ENCODE data around the gene PDE4A. TPM values are rescaled to one million over a fixed set of nuclear protein-coding genes. Genes with fewer than 3 reads are reported as not detected.

PDE4A gene
- total RNA-seq, 1 donor from 2014 or later, result 71.1 TPM

DNA sequence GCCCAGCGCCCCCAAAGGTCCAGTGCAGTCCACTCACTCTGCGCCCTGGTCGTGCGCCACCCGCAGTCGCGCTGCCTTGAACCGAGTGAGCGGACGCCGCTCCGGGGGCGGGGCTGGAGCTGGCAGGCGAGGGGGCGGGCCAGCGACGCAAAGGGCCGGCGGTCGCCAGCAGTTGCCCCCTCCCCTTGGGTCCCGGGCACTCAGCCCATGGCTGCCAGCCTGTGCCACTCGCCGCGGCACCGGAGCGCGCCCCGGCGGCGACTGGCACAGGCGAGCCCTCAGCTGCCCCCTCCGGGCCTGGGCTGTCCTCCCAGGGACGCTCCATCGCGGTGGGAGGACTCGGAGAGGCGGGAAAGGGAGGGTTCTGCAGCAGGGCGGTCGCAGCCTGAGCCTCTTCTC lies 97.0 kb downstream of the PDE4A start, which contains the start of gene S1PR5:
Gene S1PR5 (minus strand): TSS at position 87 of the 399 bp plus-strand sequence. CDS start 2,436 bp downstream, outside the sequence.
- Mint-ChIP-seq H3K27me3 (ENCODE audit: insufficient read depth) (peaks cover 67% of the 10 kb centered on the region), H3K27ac (peak within 1 kb of the TSS; percentile 8), H3K9me3 (no peaks in the 10 kb centered on the region), H3K4me1 (ENCODE audit: low read depth) (peaks cover 22% of the 10 kb centered on the region), H3K36me3 (ENCODE audit: low read depth) (peaks cover 4% of the 10 kb centered on the region), H3K4me3 (peak within 1 kb of the TSS; percentile 70)
- intact Hi-C loops (cut with micrococcal nuclease), result no loop called here
- DNase-seq (ENCODE audit: low spot score), result no peak

DNA sequence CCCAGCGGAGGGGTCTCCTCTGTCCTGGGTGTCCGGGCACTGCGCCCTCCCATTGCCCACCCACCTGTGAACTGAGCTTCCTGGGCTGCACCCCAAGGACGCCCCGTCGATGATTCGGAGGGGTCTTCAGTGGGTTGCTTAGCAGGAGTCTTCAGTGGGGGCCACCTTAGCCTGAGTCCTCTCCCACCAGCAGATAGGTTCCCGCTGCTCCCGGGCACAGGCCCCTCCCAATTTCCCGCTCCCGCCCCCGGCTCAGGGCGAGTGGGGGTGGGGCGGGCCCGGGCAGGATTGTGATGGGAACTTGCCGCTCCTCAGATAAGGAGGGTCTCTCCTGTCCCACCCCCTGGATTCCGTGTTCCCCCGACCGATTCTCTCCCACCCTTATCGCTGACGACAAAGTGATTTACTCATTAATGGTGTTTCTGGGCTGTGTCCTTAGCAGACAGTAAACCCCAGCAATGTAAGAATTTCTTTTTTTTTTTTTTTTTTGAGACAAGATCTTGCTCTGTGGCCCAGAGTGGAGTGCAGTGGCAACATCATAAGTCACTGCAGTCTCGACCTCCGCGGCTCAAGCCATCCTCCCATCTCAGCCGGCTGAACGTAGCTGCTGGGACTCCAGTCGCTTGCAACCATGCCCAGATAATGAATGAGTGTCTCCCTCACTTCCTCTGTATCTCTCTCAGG lies 97.6 kb downstream of the PDE4A start:
- H3K9me3 Mint-ChIP-seq, result no peaks in the 10 kb centered on the region
- intact Hi-C loops (cut with micrococcal nuclease), result no loop called here
- peaks cover 4% of the 10 kb centered on the region for H3K36me3 Mint-ChIP-seq (ENCODE audit: low read depth)
- H3K4me3 Mint-ChIP-seq, result peak overlapping the region; percentile 57
- no peak for DNase-seq (ENCODE audit: low spot score)
- H3K4me1 Mint-ChIP-seq (ENCODE audit: low read depth), result peaks cover 22% of the 10 kb centered on the region
- H3K27ac Mint-ChIP-seq, result peak overlapping the region; percentile 8
- H3K27me3 Mint-ChIP-seq (ENCODE audit: insufficient read depth), result peaks cover 62% of the 10 kb centered on the region

GRCh38 chr19:10518444-10519361 lies 98.4 kb downstream of the PDE4A start:
- no peaks in the 10 kb centered on the region for H3K9me3 Mint-ChIP-seq
- no peak overlapping the region for H3K27ac Mint-ChIP-seq
- peaks cover 4% of the 10 kb centered on the region for H3K36me3 Mint-ChIP-seq (ENCODE audit: low read depth)
- H3K4me3 Mint-ChIP-seq, result peak overlapping the region; percentile 57
- no peak for DNase-seq (ENCODE audit: low spot score)
- peaks cover 60% of the 10 kb centered on the region for H3K27me3 Mint-ChIP-seq (ENCODE audit: insufficient read depth)
- H3K4me1 Mint-ChIP-seq (ENCODE audit: low read depth), result peaks cover 22% of the 10 kb centered on the region
- intact Hi-C loops (cut with micrococcal nuclease), result no loop called here

Other genes starting within 250 kb of the PDE4A start
- 411 and 425 TPM in 2 replicates for gene DNMT1, start 225.6 kb upstream of the PDE4A start, total RNA-seq
- gene S1PR2, start 189.2 kb upstream of the PDE4A start, total RNA-seq, result 15.4 and 16.0 TPM in 2 replicates
- gene MRPL4, start 168.3 kb upstream of the PDE4A start, total RNA-seq, result 163 and 168 TPM in 2 replicates
- 90.8 and 92.2 TPM in 2 replicates for gene ICAM1, start 149.4 kb upstream of the PDE4A start, total RNA-seq
- 0.59 and 1.0 TPM in 2 replicates for gene ICAM4, start 133.6 kb upstream of the PDE4A start, total RNA-seq
- gene ICAM5, start 130.6 kb upstream of the PDE4A start, total RNA-seq, result 1.9 TPM in 2 replicates
- gene ZGLP1, start 110.7 kb upstream of the PDE4A start, total RNA-seq, result 3.5 and 4.2 TPM in 2 replicates
- 21.6 and 24.4 TPM in 2 replicates for gene FDX2, start 104.5 kb upstream of the PDE4A start, total RNA-seq
- 92.5 and 92.8 TPM in 2 replicates for gene RAVER1, start 87.0 kb upstream of the PDE4A start, total RNA-seq
- gene ICAM3, start 80.9 kb upstream of the PDE4A start, total RNA-seq, result 107 and 114 TPM in 2 replicates
- 268 and 271 TPM in 2 replicates for gene TYK2, start 40.0 kb upstream of the PDE4A start, total RNA-seq
- 320 and 326 TPM in 2 replicates for gene CDC37, start 17.0 kb upstream of the PDE4A start, total RNA-seq
- 81.6 and 94.2 TPM in 2 replicates for gene KEAP1, start 82.8 kb downstream of the PDE4A start, total RNA-seq
- not detected in 2 replicates for gene S1PR5, start 96.9 kb downstream of the PDE4A start, total RNA-seq
- 37.3 and 40.7 TPM in 2 replicates for gene ATG4D, start 123.4 kb downstream of the PDE4A start, total RNA-seq
- gene KRI1, start 145.5 kb downstream of the PDE4A start, total RNA-seq, result 91.1 and 91.8 TPM in 2 replicates
- gene CDKN2D, start 148.4 kb downstream of the PDE4A start, total RNA-seq, result 40.1 and 42.1 TPM in 2 replicates
- not detected in 2 replicates for gene AP1M2, start 166.8 kb downstream of the PDE4A start, total RNA-seq
- 92.9 and 94.4 TPM in 2 replicates for gene SLC44A2, start 205.0 kb downstream of the PDE4A start, total RNA-seq
- 536 and 558 TPM in 2 replicates for gene ILF3, start 233.8 kb downstream of the PDE4A start, total RNA-seq